ENCODE results near the gene RFC2.

Gene RFC2

DNA sequence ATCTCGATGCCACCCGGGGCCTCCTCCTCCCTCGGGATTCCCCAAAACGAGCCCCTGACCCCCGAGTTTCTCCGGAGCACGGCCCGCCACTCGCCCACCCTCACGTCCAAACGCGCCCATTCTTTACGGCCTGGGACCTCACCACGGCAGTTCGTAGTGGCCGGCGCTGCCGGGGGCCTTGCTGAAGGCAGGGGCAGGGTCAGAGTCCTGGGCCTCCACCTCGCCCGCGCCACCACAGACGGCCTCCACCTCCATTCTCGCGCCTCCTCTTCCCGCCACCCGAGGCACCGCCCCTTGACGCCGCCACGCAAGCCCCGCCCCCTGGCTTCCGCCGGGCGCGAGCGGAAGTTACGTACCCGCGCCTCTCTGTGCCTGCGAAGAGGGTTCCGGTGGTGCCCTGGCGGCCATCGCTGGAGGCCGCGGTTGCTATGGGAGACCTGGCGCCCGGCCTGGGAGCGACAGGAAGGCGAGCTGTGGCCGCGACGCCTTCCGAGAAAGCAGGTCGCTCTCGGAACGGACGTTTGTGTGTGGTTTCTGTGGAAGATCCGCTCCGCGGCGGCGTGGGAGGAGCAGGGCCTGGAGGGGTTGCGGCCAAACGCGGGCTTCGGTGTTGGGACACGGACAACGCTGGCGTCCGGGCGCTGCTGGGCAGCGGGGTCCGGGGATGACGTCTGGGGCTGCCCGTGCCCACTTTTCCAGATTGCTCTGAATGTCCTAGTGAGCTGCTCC lies at the start of gene RFC2:
Gene RFC2, minus strand, starts transcription at position 271 of the 729 bp plus-strand sequence. Its CDS starts 16 bp downstream, at position 255.
- peak; percentile 88 to 96 for DNase-seq (ENCODE audit: extremely low read depth in 1 of 2, low read depth in 1 of 2)

DNA sequence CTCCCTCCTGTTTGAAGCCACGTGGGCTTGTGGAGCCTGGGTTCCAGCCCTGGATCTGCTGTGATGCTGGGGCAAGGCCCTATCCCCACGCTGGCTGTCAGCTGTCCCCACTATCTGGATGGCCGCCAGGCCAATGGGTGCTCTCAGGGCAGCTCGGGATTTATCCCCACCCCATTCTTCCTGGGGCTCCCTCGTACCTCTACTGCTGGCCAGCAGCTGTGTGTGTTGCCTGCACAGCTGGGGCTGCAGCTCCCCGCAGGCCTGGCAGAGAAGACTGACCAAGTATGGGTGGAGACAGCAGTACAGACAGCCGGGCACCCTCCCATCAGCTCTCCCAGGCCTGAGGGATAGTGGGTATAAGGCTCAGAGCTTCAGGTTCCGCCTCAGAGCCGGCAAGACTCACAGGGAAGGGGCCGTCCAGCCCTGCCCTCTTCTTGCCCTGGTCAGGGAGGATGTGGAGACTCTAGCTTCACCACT lies 48.6 kb upstream of the RFC2 start:
- no peak for DNase-seq (ENCODE audit: extremely low read depth in 1 of 2, low read depth in 1 of 2)

DNA sequence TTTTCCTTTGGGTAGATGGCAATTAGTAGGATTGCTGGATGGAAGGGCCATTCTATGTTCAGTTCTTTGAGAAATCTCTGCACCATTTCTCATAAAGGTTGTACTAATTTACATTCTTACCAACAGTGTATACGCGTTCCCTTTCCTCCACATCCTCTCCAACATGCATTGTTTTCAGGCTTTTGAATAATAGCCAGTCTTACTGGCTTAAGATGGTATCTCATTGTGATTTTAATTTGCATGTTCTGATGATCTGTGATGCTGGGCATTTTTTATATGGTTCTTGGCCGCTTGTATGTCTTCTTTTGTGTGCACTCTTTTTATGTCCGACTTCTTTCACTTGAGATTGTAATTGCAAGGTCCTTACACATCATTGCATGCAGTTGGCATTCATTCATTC lies 46.7 kb upstream of the RFC2 start:
- DNase-seq (ENCODE audit: extremely low read depth in 1 of 2, low read depth in 1 of 2): no peak

DNA sequence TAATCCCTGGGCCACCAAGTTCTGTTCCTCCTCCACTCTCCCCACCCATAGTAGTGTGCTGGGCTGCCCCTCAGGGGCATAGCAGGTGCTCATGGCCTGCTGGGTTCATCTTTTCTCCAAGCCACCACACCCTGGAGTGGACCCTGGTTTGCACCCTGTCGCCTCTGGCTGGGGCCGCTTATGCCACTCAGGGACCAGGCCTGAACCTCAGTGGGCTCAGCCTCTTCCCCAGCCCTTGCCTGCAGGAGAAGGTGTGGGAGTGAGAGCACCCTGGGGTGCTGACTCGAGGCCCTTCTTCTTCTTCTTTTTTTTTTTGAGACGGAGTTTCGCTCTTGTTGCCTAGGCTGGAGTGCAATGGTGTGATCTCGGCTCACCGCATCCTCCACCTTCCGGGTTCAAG lies 45.2 kb upstream of the RFC2 start:
- DNase-seq (ENCODE audit: extremely low read depth in 1 of 2, low read depth in 1 of 2): no peak

DNA sequence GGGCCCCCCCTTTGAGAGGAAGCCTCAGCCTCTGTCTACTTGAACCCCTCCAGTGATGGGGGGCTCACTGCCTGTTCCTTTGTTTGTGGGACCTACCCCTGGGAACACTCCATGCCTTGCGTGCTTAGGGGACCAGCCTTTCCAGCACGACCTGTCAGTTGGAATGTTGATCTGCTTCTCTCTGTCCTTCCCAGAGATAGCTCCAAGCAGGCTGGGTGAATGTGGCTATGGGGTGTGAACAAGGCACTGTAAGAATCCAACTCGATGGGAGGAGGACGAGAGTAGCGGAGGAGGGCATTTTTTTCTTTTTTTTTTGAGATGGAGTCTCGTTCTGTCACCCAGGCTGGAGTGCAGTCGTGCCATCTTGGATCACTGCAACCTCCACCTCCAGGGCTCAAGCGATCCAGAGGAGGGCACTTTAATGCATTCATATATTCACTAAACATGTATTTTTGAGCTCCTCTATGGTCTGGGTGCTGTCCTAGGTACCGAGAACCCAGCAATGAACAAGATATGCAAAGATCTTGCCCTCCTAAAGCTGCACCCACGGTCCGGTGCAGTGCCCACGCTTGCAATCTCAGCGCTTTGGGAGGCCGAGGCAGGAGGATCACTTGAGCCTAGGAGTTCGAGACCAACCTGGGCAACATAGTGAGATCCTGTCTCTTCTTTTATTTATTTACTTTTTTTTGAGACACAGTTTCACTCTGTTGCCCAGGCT lies 43.5 kb upstream of the RFC2 start:
- no peak for DNase-seq (ENCODE audit: extremely low read depth in 1 of 2, low read depth in 1 of 2)

- no peak for DNase-seq (ENCODE audit: extremely low read depth in 1 of 2, low read depth in 1 of 2)
Observed at GRCh38 chr7:74294191-74294998, 40.2 kb upstream of the RFC2 start.

- DNase-seq (ENCODE audit: extremely low read depth in 1 of 2, low read depth in 1 of 2): no peak
Observed at GRCh38 chr7:74293577-74293908, 39.3 kb upstream of the RFC2 start.

- DNase-seq (ENCODE audit: extremely low read depth in 1 of 2, low read depth in 1 of 2): no peak
Observed at GRCh38 chr7:74292757-74293576, 38.8 kb upstream of the RFC2 start.

- no peak for DNase-seq (ENCODE audit: extremely low read depth in 1 of 2, low read depth in 1 of 2)
Observed at GRCh38 chr7:74291535-74291934, 37.3 kb upstream of the RFC2 start.

DNA sequence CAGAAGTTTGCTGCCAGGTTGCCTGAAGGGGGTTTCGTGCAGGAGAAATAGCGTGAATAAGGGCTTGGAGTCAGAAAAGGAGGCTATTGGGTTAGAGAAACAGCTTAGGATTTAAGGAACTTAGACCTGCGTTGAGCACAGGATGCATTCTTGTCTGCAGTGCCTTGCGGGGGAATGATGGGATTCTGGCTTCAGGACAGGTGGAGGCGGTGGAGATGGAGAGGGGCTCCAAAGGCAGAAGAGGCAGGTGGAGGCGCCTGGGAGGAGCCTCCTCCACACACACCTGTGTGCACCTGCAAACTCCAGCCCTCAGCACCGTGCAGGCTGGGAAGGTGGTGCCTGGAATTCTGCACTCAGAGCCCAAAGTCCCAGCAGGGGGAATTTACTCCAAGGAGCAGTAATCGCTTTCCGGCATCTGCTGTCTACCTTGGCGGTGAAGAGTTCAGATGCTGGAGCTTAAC lies 36.8 kb upstream of the RFC2 start:
- no peak for DNase-seq (ENCODE audit: extremely low read depth in 1 of 2, low read depth in 1 of 2)

DNA sequence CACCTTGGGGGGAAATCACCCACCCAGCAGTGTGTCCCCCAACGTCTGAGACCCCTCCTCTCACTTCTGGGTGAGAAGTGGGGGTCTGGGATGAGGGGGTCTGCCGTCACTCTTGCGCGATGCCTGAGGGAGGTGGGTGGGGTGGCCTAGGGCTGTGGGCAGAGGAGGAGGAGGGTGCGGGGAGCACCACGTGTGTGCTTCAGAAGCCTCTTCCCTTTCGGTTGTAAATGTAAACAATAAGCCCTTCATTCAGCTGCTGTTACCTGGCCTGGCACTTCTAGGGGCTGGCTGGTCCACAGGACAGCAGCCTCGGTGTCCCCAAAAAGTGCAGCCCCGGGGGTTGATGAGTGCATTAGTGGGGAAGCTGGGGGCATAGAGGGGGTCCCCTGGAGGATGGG lies 36.4 kb upstream of the RFC2 start:
- DNase-seq (ENCODE audit: extremely low read depth in 1 of 2, low read depth in 1 of 2): no peak

DNA sequence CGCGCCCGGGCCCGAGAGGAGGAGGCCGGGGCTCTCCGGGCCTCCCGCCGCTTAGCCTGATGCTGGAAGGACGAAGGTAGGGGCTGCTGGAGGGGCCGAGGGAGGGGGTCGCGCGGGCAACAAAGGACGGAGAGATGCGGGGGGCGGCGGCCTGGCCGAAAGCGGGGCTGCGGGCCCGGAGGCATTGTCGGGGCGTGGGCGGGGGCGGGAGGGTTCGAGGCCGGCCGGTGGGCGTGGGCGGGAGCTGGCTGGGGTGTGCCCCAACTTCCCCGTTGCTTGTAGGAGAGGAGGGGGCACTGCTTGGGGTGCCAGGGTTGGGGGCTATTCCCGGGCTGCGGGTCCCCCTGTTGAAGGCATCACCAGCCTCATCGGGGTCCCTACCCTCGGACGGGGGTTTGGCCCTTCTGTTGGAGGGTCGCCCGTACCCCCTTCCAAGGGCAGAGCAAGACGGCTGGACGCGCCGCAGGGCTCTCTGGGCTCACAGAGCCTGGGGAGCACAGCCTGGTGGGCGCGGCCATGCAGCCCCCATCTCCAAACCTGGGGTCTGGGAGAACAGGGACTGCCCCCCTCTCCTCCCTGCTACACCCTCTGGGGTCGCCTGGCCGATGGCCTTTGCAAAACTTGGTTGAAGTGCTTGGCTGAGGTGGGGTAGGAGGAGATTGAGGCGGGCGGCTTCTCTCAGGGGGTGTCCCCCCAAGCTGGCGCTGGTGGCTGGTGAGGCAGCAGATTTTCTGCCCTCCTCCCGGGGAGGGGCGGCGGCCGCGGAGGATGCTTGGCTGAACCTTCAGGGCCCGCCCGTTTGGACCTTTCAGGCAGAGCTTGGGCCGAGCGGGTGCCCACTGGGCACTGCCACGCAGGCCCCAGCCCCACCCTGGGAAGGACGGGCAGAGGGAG lies 35.7 kb upstream of the RFC2 start:
- peak in 1 of 2 donors; percentile 30 for DNase-seq (ENCODE audit: extremely low read depth in 1 of 2, low read depth in 1 of 2)

DNA sequence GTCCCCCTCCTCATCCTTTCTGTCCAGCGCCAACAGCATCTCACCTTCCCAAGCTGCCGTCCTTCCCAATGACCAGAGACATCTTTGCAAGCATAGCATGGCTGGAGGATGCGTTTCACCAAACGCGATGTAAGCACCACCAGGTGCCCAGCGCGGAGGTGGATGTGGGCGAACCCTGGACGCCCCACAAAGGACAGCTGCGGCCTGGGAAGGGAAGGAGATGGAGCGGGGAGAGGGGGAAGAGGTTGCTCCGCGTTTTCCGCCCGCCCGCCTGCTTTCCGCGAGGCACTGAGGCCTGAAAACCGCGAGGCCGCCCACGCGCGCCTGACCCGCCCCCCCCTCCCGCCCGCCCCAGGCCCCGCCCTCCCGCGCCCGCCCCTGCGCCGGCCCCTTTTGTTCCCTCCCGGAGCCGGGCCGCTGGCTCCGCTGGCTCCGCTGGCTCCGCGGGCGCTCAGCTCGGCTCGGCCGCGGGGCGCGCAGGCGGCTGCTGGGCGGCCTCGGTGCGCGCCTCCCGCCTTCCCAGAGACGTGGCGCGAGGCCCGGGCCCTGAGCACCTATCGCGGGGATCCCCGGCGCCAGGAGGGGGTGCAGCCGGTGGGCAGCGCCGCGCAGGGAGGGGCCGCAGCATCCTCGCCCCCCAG lies 34.9 kb upstream of the RFC2 start, which contains the start of gene CLIP2:
Gene CLIP2, plus strand, starts transcription at position 390 of the 641 bp plus-strand sequence. CDS start 28,140 bp downstream, outside the sequence.
- peak; percentile 50 to 70 for DNase-seq (ENCODE audit: extremely low read depth in 1 of 2, low read depth in 1 of 2)

DNA sequence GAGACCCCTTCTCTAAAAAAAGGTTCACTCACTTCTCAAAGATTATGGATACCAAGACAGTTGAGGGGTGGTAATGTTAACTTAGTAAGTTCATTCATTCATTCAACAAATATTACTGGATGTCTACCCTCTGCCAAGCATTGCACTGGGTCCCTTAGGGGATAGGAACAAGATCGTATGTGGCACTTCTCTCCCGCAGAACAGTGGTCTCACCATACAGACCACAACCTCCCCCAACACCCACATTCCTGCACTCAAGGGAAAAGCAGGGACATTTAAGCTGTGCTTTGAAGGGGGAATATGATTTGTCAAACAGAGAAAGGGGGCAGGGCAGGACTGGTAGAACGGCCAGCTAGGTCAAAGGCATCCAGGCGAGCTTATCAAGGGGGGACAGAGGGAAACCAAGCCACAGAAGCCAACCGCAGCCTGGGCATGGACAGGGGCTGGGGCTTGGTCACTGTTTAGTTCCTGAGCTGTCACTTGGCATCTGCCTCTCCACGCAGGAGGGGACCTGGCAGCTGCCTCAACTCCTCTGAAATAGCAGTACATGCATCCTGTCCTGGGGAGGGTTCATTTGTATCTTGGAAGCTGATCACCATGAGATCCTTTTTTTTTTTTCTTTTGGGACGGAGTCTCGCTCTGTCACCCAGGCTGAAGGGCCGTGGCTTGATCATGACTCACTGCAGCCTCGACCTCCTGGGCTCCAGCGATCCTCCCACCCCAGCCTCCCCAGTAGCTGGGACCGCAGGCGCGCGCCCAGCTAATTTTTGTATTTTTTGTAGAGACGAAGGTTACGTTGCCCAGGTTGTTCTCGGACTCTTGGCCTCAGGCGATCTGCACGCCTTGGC lies 34.1 kb upstream of the RFC2 start:
- no peak for DNase-seq (ENCODE audit: extremely low read depth in 1 of 2, low read depth in 1 of 2)

GRCh38 chr7:74287303-74288033 lies 33.3 kb upstream of the RFC2 start:
- no peak for DNase-seq (ENCODE audit: extremely low read depth in 1 of 2, low read depth in 1 of 2)

- no peak for DNase-seq (ENCODE audit: extremely low read depth in 1 of 2, low read depth in 1 of 2)
Observed at GRCh38 chr7:74286131-74286530, 31.9 kb upstream of the RFC2 start.

GRCh38 chr7:74284781-74285259 lies 30.6 kb upstream of the RFC2 start:
- DNase-seq (ENCODE audit: extremely low read depth in 1 of 2, low read depth in 1 of 2): no peak

All from activated CD8-positive, alpha-beta memory T cell treated with anti-CD3 and anti-CD28 coated beads for 1 hour (primary cell).